Neural crest cell (in vitro differentiated cells): ENCODE measurements around the gene GNLY. TPM values are rescaled to one million over a fixed set of nuclear protein-coding genes. Genes with fewer than 3 reads are reported as not detected.

Experiments used
- DNase-seq: peaks from one replicate; pipeline ENCODE4 v3.0.0; 2021; ENCODE audit warnings: low read depth, mixed read lengths, low spot score
- H3K27ac Mint-ChIP-seq: one replicate; pipeline ENCODE4 v1.8.0; 2021; ENCODE audit warnings: mild to moderate bottlenecking, mixed read lengths; ENCODE audit not compliant: unreplicated experiment
- H3K27me3 Mint-ChIP-seq: 2 replicates; pipeline ENCODE4 v1.8.0; 2021; ENCODE audit warnings: low read depth, mild to moderate bottlenecking, mixed read lengths
- H3K36me3 Mint-ChIP-seq: 2 replicates; pipeline ENCODE4 v1.8.0; 2021; ENCODE audit warnings: low read depth, mild to moderate bottlenecking, mixed read lengths
- H3K4me1 Mint-ChIP-seq: 2 replicates; pipeline ENCODE4 v1.8.0; 2021; ENCODE audit warnings: mixed read lengths
- H3K4me3 Mint-ChIP-seq: one replicate; pipeline ENCODE4 v1.8.0; 2021; ENCODE audit warnings: mild to moderate bottlenecking, mixed read lengths
- H3K9me3 Mint-ChIP-seq: 2 replicates; pipeline ENCODE4 v1.8.0; 2021; ENCODE audit warnings: mixed read lengths
- total RNA-seq: library from RNA; stranded (reverse); gene quantifications from 2 replicates; pipeline ENCODE4 v1.2.1, GENCODE V29; 2021
- TF ChIP-seq, protein P1 (sequence below): fragments of 200-600 bp; sonication (generic); conservative IDR thresholded peaks from 2 replicates; pipeline ENCODE4 v1.5.0; 2021; ENCODE audit warnings: antibody characterized with exemption, mild to moderate bottlenecking

GNLY gene
- total RNA-seq, 1 donor from 2014 or later = not detected

DNA sequence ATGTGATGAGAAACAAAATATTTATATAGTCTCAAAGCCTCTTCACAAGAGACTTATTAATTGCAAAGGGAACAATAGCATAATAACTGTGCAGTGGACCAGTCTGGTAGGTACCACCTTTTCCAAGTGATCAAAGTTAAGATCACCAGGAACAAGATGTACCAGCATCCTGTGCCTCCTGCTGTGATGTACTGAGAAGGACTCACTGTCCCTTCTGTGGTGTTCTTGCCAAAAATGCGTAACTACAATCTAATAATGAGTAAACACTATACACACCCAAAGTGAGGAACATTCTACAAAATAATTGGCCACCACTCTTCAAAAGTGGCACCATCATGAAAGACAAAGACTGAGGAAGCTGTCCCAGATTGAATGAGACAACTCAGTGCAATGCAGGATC is 14.5 kb downstream of the GNLY start:
- no peak overlapping the region for H3K4me3 Mint-ChIP-seq
- peaks cover 5% of the 10 kb centered on the region for H3K4me1 Mint-ChIP-seq
- TF ChIP-seq, protein P1, sequence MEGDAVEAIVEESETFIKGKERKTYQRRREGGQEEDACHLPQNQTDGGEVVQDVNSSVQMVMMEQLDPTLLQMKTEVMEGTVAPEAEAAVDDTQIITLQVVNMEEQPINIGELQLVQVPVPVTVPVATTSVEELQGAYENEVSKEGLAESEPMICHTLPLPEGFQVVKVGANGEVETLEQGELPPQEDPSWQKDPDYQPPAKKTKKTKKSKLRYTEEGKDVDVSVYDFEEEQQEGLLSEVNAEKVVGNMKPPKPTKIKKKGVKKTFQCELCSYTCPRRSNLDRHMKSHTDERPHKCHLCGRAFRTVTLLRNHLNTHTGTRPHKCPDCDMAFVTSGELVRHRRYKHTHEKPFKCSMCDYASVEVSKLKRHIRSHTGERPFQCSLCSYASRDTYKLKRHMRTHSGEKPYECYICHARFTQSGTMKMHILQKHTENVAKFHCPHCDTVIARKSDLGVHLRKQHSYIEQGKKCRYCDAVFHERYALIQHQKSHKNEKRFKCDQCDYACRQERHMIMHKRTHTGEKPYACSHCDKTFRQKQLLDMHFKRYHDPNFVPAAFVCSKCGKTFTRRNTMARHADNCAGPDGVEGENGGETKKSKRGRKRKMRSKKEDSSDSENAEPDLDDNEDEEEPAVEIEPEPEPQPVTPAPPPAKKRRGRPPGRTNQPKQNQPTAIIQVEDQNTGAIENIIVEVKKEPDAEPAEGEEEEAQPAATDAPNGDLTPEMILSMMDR = no peak
- peaks cover 24% of the 10 kb centered on the region for H3K27me3 Mint-ChIP-seq
- H3K27ac Mint-ChIP-seq = no peak overlapping the region
- H3K36me3 Mint-ChIP-seq = no peaks in the 10 kb centered on the region
- DNase-seq = no peak
- no peaks in the 10 kb centered on the region for H3K9me3 Mint-ChIP-seq

DNA sequence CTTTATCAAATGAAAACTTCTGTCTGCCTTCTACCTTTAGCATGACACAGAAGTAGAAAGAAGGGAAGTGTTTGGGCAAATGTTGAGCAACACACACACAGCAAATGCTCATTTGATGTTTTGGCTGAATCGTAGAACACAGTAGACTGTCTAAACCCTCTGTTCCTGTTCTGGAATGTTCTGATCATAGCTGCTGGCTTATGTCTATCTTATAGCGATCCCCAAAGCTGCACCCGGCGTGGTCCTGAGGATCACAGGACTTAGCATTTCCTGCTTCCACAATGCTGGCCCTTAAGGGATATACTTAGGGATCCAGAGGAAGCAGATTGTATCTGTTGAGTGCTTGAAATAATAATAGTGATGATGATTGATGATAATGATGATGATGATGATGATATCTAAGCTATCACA is 15.2 kb downstream of the GNLY start:
- Mint-ChIP-seq H3K27ac (no peak overlapping the region), H3K4me3 (no peak overlapping the region), H3K27me3 (peaks cover 21% of the 10 kb centered on the region), H3K9me3 (no peaks in the 10 kb centered on the region), H3K4me1 (peaks cover 5% of the 10 kb centered on the region), H3K36me3 (no peaks in the 10 kb centered on the region)
- DNase-seq = no peak
- TF ChIP-seq, protein P1 = no peak

DNA sequence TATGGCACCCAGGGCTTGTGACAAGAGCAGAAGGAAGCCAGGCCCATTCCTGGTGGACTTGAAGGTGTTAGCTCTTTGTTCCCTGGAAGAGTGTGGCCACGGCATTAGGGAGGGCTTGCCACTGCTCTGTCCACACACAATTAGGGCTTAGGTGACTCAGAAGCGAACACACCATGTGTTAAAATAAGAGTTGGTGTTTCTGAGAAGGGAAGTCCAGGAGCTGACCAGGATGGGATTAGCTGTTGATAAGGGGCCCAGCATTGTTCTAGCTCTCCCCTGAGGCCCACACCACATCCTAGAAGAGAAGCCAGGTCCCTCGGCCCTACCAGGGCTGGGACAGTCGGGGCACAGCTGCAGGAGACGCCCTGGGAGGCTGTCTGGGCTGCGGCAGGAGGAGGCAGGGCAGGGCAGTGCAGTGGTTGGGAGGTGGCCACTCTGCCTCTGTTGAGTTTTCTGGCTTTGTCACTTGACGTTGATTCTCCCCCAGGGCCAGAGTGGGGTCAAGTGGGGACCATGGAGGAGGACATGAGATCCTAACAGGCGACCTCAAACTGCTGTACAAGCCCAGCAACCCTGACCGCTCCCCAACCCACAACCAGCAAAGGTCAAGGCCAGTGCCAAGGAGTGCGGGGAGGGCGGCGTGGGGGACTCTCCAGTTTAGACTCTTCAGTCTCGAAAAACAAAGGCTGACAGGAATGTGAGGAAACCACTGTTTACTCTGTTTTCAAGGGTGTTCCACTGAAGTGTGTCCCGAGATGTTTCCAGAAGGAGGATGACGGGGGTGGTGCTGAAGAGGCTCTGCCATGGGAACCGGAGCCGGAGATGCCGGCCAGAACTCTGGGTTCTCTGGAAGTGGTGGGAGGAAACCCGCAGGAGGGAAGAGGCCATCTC is 16.8 kb downstream of the GNLY start:
- no peak overlapping the region for H3K27ac Mint-ChIP-seq
- peaks cover 7% of the 10 kb centered on the region for H3K4me1 Mint-ChIP-seq
- DNase-seq = no peak
- no peaks in the 10 kb centered on the region for H3K9me3 Mint-ChIP-seq
- TF ChIP-seq, protein P1 = no peak
- H3K4me3 Mint-ChIP-seq = no peak overlapping the region
- H3K36me3 Mint-ChIP-seq = no peaks in the 10 kb centered on the region
- peaks cover 21% of the 10 kb centered on the region for H3K27me3 Mint-ChIP-seq

DNA sequence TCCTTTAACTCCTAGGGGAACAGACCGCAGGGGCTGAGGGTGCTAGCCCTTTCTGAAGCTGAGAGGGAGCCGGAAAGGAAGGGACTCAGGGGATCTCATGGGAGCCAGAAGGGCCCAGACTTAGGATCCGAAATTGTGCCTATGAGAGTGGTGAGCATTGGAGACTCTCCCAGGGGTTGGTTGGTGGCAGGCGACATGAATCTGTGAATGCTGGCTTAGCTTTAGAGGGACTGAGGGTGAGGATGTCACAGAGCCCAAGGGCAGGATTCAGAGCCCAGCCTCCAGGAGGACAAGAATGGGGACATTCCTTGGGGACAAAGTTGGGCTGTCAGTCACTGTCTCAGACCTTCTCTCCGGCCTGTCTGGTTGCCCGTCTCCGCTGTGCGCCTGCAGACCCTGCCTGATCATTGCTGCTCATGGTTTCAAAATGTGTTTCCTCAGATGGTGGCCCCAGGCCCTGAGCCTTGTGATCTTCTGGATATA is 17.5 kb downstream of the GNLY start:
- Mint-ChIP-seq H3K4me3 (no peak overlapping the region), H3K27ac (no peak overlapping the region), H3K9me3 (no peaks in the 10 kb centered on the region), H3K27me3 (peaks cover 21% of the 10 kb centered on the region), H3K4me1 (peaks cover 13% of the 10 kb centered on the region), H3K36me3 (no peaks in the 10 kb centered on the region)
- DNase-seq = no peak
- TF ChIP-seq, protein P1 = no peak

DNA sequence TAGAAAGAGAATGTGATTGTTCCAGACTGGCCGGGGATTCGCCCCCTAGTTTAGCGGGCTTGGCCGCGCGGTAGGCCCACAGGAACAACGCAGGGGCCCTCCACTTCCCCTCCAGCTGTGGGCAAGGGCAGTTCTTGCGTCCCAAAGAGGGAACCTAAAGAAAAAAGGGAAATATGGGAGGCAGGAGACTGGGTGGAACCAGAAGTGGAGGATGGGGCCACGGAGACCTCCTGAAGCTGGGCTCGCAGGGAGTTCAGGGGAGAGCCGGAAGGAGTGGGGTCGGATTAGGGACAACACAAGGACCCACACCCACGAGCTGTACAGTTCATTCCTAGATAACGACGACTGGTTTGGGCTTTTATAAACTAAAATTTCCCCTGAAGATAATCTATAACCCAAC is 18.2 kb downstream of the GNLY start:
- no peak overlapping the region for H3K4me3 Mint-ChIP-seq
- no peaks in the 10 kb centered on the region for H3K9me3 Mint-ChIP-seq
- peaks cover 18% of the 10 kb centered on the region for H3K27me3 Mint-ChIP-seq
- no peaks in the 10 kb centered on the region for H3K36me3 Mint-ChIP-seq
- DNase-seq = no peak
- peak overlapping the region; percentile 27 for H3K27ac Mint-ChIP-seq
- peaks cover 10% of the 10 kb centered on the region for H3K4me1 Mint-ChIP-seq
- TF ChIP-seq, protein P1 = no peak
